Natural killer cell treated with Interleukin-12 subunit alpha and Interleukin-12 subunit beta and Interleukin-15 and Interleukin-18, amount 100 ng/mL, for 72 hours (primary cell): ENCODE data around the gene CDS1. TPM values are rescaled to one million over a fixed set of nuclear protein-coding genes. Genes with fewer than 3 reads are reported as not detected.

Source experiments
- ATAC-seq, 2 donors: fragments of 150-1000 bp; cut with Tn5 transposase in 1 of 2; sonication (Bioruptor Pico), chemical (Tn5 transposase) in 1 of 2; 2 replicates each; pipeline ENCODE4 v1.10.0; 2021
- DNase-seq: peaks from one replicate; pipeline ENCODE4 v3.0.0; 2022; ENCODE audit warnings: low spot score
- H3K27ac Mint-ChIP-seq, 2 donors: 1 replicate in 1 of 2; 2 replicates in 1 of 2; pipeline ENCODE4 v1.8.0; 2022; ENCODE audit warnings: mixed read lengths in 2 of 2, mild to moderate bottlenecking in 1 of 2, moderate library complexity in 1 of 2
- H3K27me3 Mint-ChIP-seq, 2 donors: 1 replicate in 1 of 2; 2 replicates in 1 of 2; pipeline ENCODE4 v1.8.0; 2022; ENCODE audit warnings: mixed read lengths in 2 of 2
- H3K36me3 Mint-ChIP-seq: one replicate; pipeline ENCODE4 v1.8.0; 2022; ENCODE audit warnings: mixed read lengths
- H3K4me1 Mint-ChIP-seq, 2 donors: 1 replicate in 1 of 2; 2 replicates in 1 of 2; pipeline ENCODE4 v1.8.0; 2022; ENCODE audit warnings: low read depth in 2 of 2, mixed read lengths in 2 of 2, mild to moderate bottlenecking in 1 of 2
- H3K4me3 Mint-ChIP-seq: one replicate; pipeline ENCODE4 v1.8.0; 2022; ENCODE audit warnings: mixed read lengths
- H3K9me3 Mint-ChIP-seq: 2 replicates; pipeline ENCODE4 v1.8.0; 2022; ENCODE audit warnings: mixed read lengths
- total RNA-seq, 2 donors: library from RNA; stranded (reverse); gene quantifications; one replicate each; pipeline ENCODE4 v1.2.3, GENCODE V29; 2022

Gene CDS1
- total RNA-seq, 2 donors from 2014 or later, result not detected

DNA sequence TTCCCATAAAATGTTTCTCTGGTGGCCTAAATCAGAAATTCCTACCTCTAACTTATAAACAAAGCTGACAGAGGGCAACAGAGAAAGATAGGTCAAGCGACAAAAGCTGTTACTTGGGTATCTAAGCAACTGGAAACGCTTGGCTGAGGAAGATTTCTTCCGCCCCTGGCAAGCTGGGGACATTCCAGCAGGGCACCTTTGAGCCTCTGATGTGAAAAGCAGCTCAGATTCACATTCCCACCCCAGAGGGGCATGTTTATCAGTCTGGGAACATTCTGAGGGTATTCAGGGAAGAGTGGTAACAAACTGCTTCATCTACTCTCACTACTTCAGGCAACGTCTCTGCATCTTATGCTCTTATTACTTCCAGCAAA, 3.5 kb upstream of the CDS1 start:
- DNase-seq (no peak), ATAC-seq (no peak)
- Mint-ChIP-seq H3K4me1 (peaks cover 0 to 17% of the 10 kb centered on the region in 2 donors), H3K9me3 (no peaks in the 10 kb centered on the region), H3K4me3 (no peak overlapping the region), H3K27ac (no peak overlapping the region), H3K36me3 (peaks cover 6% of the 10 kb centered on the region), H3K27me3 (peaks cover 22 to 26% of the 10 kb centered on the region in 2 donors)

DNA sequence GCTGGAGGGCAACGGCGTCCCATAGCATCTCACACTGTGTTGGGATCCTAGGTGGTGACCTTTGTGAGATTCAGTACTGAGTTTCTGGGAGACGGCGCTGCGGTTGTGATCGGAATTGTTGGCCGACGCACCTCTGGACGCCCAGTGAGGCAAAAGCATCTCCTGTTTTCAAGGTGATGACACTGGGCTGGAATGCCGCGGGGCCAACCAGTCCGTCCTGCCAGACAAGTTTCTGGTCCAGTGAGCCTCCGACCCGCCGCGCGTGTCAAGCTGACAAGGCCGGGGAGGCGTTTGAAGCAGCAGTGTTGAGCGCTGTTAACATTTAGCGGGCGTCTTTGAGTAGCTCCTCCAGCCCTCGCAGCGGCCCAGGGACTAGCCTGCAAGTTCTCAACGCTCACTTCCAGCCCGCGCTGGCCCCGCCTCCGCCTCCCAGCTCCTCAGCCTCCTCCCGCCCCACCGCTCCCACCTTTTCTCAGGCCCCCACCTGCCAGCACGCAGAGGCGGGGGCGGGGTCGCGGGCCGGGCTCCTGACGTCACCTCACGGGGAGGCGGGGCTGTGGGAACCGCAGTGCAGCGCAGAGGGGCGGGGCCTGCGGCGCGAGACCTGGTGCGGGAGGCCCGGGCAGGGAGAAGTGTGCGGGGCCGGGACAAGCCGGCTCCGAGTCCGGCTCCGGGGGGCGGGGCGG, 482 bp upstream of the CDS1 start:
- Mint-ChIP-seq H3K4me1 (peaks cover 0 to 19% of the 10 kb centered on the region in 2 donors), H3K4me3 (peak overlapping the region; percentile 41), H3K27ac (no peak overlapping the region), H3K36me3 (peaks cover 16% of the 10 kb centered on the region), H3K27me3 (peaks cover 40 to 52% of the 10 kb centered on the region in 2 donors), H3K9me3 (peaks cover 8% of the 10 kb centered on the region)
- DNase-seq (peak; percentile 75), ATAC-seq (peak; percentile 80 to 85)

DNA sequence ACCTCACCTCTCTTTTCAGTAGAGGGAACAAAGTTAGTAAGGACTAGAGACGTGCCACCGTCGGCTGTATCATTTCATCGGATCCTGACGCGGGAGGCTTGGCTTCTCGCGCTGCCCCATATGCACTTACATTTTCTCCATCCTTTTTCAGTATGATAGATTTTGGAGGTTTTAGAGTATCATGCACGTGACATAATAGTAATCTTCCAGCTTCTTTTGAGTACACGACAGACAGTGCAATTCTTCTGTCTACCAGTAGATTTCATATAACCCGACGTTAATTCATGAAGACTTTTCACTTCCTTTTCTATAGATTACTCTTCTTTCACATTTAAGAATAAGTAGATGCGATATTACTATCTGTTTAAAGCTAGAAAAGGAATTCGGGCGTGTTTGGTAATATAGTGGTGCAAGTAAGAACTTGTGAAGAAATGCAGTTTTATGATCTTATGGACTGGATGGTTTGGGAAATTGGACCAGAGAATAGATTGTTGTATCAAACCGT, 1.0 kb downstream of the CDS1 start:
- peaks cover 16% of the 10 kb centered on the region for H3K36me3 Mint-ChIP-seq
- no peak overlapping the region for H3K27ac Mint-ChIP-seq
- ATAC-seq (no peak), DNase-seq (no peak)
- H3K4me1 Mint-ChIP-seq, result peaks cover 0 to 19% of the 10 kb centered on the region in 2 donors
- H3K4me3 Mint-ChIP-seq, result peak overlapping the region; percentile 38
- H3K27me3 Mint-ChIP-seq, result peaks cover 39 to 53% of the 10 kb centered on the region in 2 donors
- peaks cover 8% of the 10 kb centered on the region for H3K9me3 Mint-ChIP-seq

DNA sequence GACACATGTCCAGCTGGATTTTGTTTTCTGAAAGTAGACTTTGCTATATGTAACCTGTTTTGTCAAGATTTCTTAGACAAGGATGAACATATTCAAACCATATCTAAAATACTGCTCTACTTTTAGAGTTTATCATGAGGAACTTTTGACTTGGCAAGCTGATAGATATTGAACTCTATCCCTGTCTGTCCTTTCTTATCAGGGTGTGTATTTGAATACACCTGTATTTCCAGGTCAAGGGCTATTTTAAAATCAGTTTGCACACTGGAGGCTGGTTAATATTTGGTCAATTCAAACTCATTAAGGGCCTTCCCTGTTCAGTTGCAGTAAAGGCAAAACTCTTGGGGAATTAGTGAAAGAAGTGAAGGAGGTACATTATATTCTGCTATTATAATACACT, 2.3 kb downstream of the CDS1 start:
- Mint-ChIP-seq H3K27me3 (peaks cover 35 to 49% of the 10 kb centered on the region in 2 donors), H3K27ac (no peak overlapping the region), H3K36me3 (peaks cover 16% of the 10 kb centered on the region), H3K9me3 (peaks cover 8% of the 10 kb centered on the region), H3K4me1 (peaks cover 0 to 19% of the 10 kb centered on the region in 2 donors), H3K4me3 (no peak overlapping the region)
- no peak for ATAC-seq
- DNase-seq, result no peak

DNA sequence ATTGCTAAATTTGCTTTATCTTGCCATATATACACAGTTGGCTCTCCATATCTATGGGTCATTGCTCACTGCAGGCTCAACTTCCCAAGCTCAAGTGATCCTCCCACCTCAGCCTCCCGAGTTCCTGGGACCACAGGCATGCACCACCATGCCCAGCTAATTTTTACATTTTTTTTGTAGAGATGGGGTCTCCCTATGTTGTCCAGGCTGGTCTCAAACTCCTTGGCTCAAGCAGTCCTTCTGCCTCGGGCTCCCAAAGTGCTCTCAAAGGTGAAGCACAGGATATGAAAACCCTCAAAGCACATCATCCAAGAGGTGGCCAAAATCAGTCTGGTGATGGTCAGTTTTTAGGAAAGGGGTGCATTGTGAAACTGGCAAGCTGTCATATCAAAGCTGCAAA, 11.8 kb downstream of the CDS1 start:
- DNase-seq (no peak), ATAC-seq (no peak)
- H3K27me3 Mint-ChIP-seq, result no peaks in the 10 kb centered on the region
- no peak overlapping the region for H3K27ac Mint-ChIP-seq
- H3K36me3 Mint-ChIP-seq, result no peaks in the 10 kb centered on the region
- H3K9me3 Mint-ChIP-seq, result no peaks in the 10 kb centered on the region
- no peak overlapping the region for H3K4me3 Mint-ChIP-seq
- H3K4me1 Mint-ChIP-seq, result no peaks in the 10 kb centered on the region

DNA sequence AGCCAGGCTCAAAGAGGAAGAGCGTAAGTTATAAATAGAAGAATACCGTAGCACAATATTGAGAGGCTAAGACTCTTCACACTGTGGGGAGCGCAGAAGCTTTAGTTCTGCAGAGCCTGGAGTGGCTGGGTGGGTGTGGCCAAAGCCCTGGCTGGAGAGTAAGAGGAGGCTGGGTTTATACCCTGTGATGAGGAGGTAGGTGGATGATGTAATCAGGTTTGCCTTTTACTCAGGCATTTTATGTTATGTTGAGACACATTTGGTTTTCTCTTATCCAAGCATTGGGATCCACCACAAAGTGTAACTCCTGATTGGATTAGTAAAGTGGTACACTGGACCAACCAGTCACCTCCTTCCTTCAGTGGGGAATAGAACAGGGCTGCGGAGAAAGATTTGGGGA, 13.9 kb downstream of the CDS1 start:
- Mint-ChIP-seq H3K4me1 (no peaks in the 10 kb centered on the region), H3K9me3 (no peaks in the 10 kb centered on the region), H3K27ac (no peak overlapping the region), H3K27me3 (no peaks in the 10 kb centered on the region), H3K4me3 (no peak overlapping the region), H3K36me3 (no peaks in the 10 kb centered on the region)
- ATAC-seq (no peak), DNase-seq (no peak)

DNA sequence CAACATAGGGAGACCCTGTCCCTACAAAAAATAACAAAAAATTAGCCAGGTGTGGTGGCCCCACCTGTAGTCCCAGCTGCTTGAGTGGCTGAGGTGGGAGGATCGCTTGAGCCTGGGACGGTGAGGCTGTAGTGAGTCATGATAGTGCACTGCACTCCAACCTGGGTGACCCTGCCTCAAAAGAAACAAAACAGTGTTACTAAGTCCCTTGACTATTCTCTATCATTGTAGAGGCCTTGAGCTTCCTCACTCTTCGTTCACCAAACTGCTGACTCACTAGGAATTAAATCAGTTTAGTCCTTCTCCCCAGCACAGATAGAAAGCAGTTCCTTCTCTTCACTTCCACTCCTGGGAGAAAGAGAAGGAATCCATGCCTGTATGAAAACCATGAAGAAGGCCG, 14.5 kb downstream of the CDS1 start:
- Mint-ChIP-seq H3K27ac (no peak overlapping the region), H3K4me1 (no peaks in the 10 kb centered on the region), H3K9me3 (no peaks in the 10 kb centered on the region), H3K27me3 (no peaks in the 10 kb centered on the region), H3K36me3 (no peaks in the 10 kb centered on the region), H3K4me3 (no peak overlapping the region)
- DNase-seq (no peak), ATAC-seq (no peak)

DNA sequence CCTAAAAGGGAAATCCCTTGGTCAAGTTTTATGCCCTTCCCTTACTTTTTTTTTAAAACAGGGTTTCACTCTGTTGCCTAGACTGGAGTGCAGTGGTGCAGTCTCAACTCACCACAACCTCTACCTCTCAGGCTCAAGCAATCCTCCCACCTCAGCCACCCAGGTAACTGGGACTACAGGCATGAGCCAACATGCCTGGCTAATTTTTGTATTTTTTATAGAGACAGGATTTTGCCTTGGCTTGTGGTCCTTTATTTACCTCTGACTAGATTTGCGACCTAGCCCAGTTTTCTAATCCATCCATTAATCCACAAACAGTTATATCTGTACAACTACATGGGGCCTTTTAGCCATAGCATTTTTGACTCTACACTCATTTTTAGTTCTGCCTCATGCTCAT, 23.7 kb downstream of the CDS1 start:
- no peaks in the 10 kb centered on the region for H3K4me1 Mint-ChIP-seq

DNA sequence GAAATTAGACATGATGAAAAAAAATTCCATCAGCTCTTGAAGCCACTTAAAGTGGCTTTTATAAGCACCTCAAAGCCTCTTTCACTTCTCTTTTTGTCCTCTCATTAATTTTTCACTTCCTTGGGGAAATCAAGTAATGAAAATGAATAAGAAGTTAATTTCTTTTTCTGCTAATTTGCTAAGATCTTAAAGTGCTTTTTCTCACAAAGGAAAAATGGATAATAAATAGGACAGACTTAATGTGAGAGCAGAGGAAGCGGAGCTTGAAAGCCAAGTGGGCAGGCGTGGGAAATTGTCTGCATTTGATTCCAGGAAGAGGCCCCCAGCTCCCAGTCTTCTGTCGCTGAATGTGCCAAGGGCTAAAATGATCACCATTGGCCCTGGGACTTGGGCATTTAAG, 28.6 kb downstream of the CDS1 start:
- H3K27me3 Mint-ChIP-seq, result no peaks in the 10 kb centered on the region
- H3K36me3 Mint-ChIP-seq, result no peaks in the 10 kb centered on the region
- no peak for ATAC-seq
- H3K9me3 Mint-ChIP-seq, result peaks cover 2% of the 10 kb centered on the region
- H3K4me1 Mint-ChIP-seq, result no peaks in the 10 kb centered on the region
- DNase-seq, result no peak
- no peak overlapping the region for H3K27ac Mint-ChIP-seq
- no peak overlapping the region for H3K4me3 Mint-ChIP-seq

More for the DNA sequence above, 23.7 kb downstream of the CDS1 start:
- Mint-ChIP-seq H3K4me3 (no peak overlapping the region), H3K36me3 (no peaks in the 10 kb centered on the region), H3K9me3 (peaks cover 2% of the 10 kb centered on the region), H3K27me3 (no peaks in the 10 kb centered on the region), H3K27ac (no peak overlapping the region)
- DNase-seq, result no peak
- no peak for ATAC-seq

DNA sequence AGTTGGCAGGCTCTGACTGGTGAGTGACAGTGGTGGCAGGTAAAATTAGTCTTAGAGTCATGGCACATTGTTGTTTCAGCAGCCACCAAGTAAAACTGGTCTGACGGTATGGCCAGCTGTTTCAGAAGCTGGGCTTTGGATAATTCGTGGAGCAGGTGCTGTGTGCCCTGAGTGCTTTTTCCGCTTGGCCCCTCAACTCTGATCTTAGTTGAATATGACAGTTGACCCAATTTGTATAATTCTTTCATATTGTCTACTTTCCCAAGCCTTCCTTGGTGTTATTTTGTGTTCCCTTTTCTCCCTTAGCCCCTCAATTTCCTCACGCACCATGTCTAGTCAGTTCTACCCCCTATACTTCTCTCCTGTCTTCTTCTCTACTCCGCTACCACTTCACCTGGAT, 32.0 kb downstream of the CDS1 start:
- no peaks in the 10 kb centered on the region for H3K4me1 Mint-ChIP-seq
- H3K36me3 Mint-ChIP-seq, result no peaks in the 10 kb centered on the region
- H3K9me3 Mint-ChIP-seq, result no peaks in the 10 kb centered on the region
- no peak overlapping the region for H3K4me3 Mint-ChIP-seq
- ATAC-seq, result no peak
- H3K27me3 Mint-ChIP-seq, result no peaks in the 10 kb centered on the region
- H3K27ac Mint-ChIP-seq, result no peak overlapping the region
- no peak for DNase-seq

DNA sequence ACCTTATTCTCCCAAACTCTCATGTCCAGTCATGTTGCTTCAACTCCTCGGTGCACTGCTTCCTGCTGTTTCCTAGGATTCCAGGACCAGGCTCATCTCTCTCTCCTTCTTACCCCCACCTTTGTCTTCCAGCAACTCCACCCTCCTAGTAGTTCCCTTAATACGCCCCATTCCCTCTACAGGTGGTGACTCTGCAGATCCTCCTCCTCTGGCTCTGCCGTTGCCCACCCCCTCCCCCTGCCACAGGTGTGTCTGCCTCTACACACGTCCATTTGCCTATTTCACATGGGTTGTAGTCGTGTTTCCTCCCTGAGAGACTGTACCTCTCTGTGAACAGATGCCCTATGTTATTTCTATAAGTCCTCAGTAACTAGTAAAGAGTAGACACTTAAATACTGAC, 32.4 kb downstream of the CDS1 start:
- DNase-seq (no peak), ATAC-seq (no peak)
- Mint-ChIP-seq H3K27ac (no peak overlapping the region), H3K36me3 (no peaks in the 10 kb centered on the region), H3K4me1 (no peaks in the 10 kb centered on the region), H3K27me3 (no peaks in the 10 kb centered on the region), H3K9me3 (no peaks in the 10 kb centered on the region), H3K4me3 (no peak overlapping the region)

DNA sequence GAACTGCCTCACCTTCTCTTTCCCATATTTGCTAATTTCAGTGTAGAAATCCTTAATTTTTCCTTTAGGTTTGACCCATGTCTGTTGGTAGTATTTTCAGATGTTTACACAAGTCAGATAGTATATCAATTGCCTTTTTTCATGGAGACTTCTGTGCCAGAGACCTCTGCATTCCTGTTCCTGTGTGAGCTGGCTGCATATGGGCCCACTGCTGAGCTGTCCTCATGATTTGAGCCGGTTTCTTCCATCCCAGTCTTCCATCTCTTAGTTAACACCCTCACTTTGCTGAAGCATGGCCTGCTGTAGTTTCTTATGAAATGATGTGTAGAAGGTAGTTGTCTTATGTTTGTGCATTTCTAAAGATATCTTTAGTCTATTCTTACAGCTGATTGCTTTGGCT, 40.0 kb downstream of the CDS1 start:
- peaks cover 10% of the 10 kb centered on the region for H3K9me3 Mint-ChIP-seq
- H3K27ac Mint-ChIP-seq, result no peak overlapping the region
- no peaks in the 10 kb centered on the region for H3K27me3 Mint-ChIP-seq
- no peaks in the 10 kb centered on the region for H3K36me3 Mint-ChIP-seq
- DNase-seq (no peak), ATAC-seq (no peak)
- H3K4me1 Mint-ChIP-seq, result no peaks in the 10 kb centered on the region
- H3K4me3 Mint-ChIP-seq, result no peak overlapping the region

DNA sequence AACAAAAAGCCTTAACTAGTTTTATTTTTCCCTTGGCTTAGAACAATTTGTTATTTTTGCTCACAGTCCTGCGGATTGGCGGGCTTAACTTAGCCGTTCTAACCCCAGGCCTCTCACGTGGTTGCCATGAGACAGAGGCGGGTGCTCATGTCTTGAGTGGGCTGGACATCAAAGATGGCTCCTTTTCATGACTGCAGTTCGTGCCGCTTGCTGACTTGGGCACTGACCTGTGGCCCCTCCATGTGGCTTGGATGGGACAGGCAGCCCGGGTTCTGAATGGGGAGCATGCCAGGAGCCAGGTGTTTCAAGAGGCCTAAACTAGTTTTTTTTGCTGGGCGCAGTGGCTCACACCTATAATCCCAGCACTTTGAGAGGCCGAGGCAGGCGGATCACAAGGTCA, 40.7 kb downstream of the CDS1 start:
- DNase-seq (no peak), ATAC-seq (no peak)
- H3K36me3 Mint-ChIP-seq, result no peaks in the 10 kb centered on the region
- H3K27ac Mint-ChIP-seq, result no peak overlapping the region
- H3K4me3 Mint-ChIP-seq, result no peak overlapping the region
- peaks cover 10% of the 10 kb centered on the region for H3K9me3 Mint-ChIP-seq
- H3K27me3 Mint-ChIP-seq, result no peaks in the 10 kb centered on the region
- H3K4me1 Mint-ChIP-seq, result no peaks in the 10 kb centered on the region

DNA sequence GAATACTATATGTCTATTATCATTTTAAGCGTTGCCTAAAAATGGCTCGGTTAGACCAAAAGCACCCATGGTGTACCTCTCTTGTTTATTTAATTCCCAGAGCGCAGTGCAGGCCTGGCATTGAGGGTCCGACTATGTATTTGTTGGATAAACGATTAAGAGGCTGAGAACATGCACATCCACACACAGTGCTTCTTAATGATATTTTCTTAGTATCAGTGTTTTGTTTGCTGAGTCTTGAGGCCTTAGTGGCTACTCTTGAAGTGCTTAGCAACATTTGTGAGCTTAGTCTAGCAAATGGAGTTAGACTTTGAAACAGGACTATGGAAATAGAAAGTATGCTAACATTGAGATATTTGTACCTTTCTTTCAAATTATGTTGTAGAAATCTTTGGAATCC, 43.7 kb downstream of the CDS1 start:
- no peak for DNase-seq
- H3K27me3 Mint-ChIP-seq, result no peaks in the 10 kb centered on the region
- no peak for ATAC-seq
- no peaks in the 10 kb centered on the region for H3K4me1 Mint-ChIP-seq
- no peak overlapping the region for H3K4me3 Mint-ChIP-seq
- H3K36me3 Mint-ChIP-seq, result no peaks in the 10 kb centered on the region
- peaks cover 10% of the 10 kb centered on the region for H3K9me3 Mint-ChIP-seq
- no peak overlapping the region for H3K27ac Mint-ChIP-seq

DNA sequence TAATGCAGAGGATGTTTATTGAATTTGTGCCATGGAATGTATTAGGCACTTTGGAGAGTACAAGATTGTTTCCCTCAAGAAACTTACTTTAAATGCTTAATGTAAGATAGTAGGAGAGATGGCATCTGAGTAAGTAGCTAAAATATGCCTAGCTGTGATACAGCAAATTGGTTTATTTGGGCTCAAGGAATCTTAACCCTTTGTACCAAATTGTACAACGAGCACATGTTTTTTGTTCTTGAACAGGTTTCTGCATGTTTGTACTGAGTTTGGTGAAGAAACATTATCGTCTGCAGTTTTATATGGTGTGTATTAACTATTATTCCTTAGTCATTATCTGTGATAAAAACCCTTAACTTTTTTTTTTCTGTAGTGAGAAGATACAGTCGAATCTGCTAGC, 48.6 kb downstream of the CDS1 start:
- Mint-ChIP-seq H3K36me3 (no peaks in the 10 kb centered on the region), H3K4me1 (no peaks in the 10 kb centered on the region), H3K27ac (no peak overlapping the region), H3K27me3 (no peaks in the 10 kb centered on the region), H3K9me3 (peaks cover 4% of the 10 kb centered on the region), H3K4me3 (no peak overlapping the region)
- no peak for DNase-seq
- ATAC-seq, result no peak
